Measurements from ENCODE around the gene CD200. TPM values are rescaled to one million over a fixed set of nuclear protein-coding genes. Genes with fewer than 3 reads are reported as not detected.

CD200 gene
- total and polyA plus RNA-seq, 2 of the 4 experiments (the other 2 are of a cell fraction) = 1.1 to 1.7 TPM

- Histone ChIP-seq H3K14ac (replicated peaks; ENCODE audit: low read depth, low read length) (no peak overlapping the region), H3K18ac (ENCODE audit: low read depth, low read length) (no peak overlapping the region; the same call in 1 of the 2 replicates), H4K91ac (ENCODE audit: insufficient read depth, low read depth, low read length) (no peak overlapping the region), H3K9ac (ENCODE audit: low read depth, low read length) (no peak overlapping the region), H4K20me1 (ENCODE audit: insufficient read depth, low read length) (no peaks in the 10 kb centered on the region), H3K56ac (ENCODE audit: extremely low read depth, insufficient read depth, low read length) (no peak overlapping the region), H3K27ac (ENCODE audit: insufficient read depth, low read length) (no peak overlapping the region), H4K8ac (ENCODE audit: low read depth in 2 of 2, low read length in 2 of 2) (no peak overlapping the region), H4K5ac (ENCODE audit: low read depth, low read length) (no peak overlapping the region; the same call in 1 of the 2 replicates), H3K4me3 (ENCODE audit: insufficient read depth, low read depth, low read length) (no peak overlapping the region), H3K4ac (ENCODE audit: low read depth, low read length) (no peak overlapping the region), H3K36me3 (ENCODE audit: control insufficient read depth, insufficient read depth, low read length) (no peaks in the 10 kb centered on the region), H2BK15ac (ENCODE audit: low read depth, low read length) (no peak overlapping the region), H2BK120ac (ENCODE audit: low read depth, low read length) (no peak overlapping the region), H2AK5ac (ENCODE audit: low read depth, low read length) (no peak overlapping the region), H3K23ac (ENCODE audit: low read depth, low read length) (no peak overlapping the region), H3K4me1 (ENCODE audit: control insufficient read depth, insufficient read depth, low read length) (peaks cover 2% of the 10 kb centered on the region; the same call in 1 of the 2 replicates), H3K9me1 (ENCODE audit: insufficient read depth, low read length) (no peaks in the 10 kb centered on the region), H2AFZ (replicated peaks; ENCODE audit: low read length, poor library complexity) (no peak overlapping the region), H3K4me2 (ENCODE audit: low read depth, low read length) (no peak overlapping the region), H3K79me1 (ENCODE audit: low read depth in 1 of 2, low read length in 2 of 2) (no peaks in the 10 kb centered on the region), H2BK5ac (ENCODE audit: low read depth, low read length, poor library complexity, severe bottlenecking) (no peak overlapping the region), H2BK20ac (ENCODE audit: low read depth, low read length) (no peak overlapping the region), H3K27me3 (ENCODE audit: control insufficient read depth, insufficient read depth, low read length) (no peaks in the 10 kb centered on the region), H3K9me3 (ENCODE audit: control insufficient read depth, insufficient read depth, low read length) (no peaks in the 10 kb centered on the region), H2AK9ac (replicated peaks; ENCODE audit: low read depth, low read length, poor library complexity) (no peak overlapping the region)
- dilution Hi-C loops (cut with HindIII; ENCODE audit: low sequenced_read_pairs, unreplicated experiment) = no loop called here
- TF ChIP-seq RAD21 (IDR thresholded peaks at IDR 0.05; ENCODE audit: low read length) = no peak
- TF ChIP-seq CHD1 (IDR thresholded peaks at IDR 0.05; ENCODE audit: low read depth, low read length) = no peak
- no peak for TF ChIP-seq MAFK (IDR thresholded peaks at IDR 0.05; ENCODE audit: low read depth, low read length)
- TF ChIP-seq MAZ (IDR thresholded peaks at IDR 0.05; ENCODE audit: borderline replicate concordance, low read depth, low read length) = no peak
- no peak for TF ChIP-seq RCOR1 (IDR thresholded peaks at IDR 0.05; ENCODE audit: insufficient replicate concordance, low read length)
- TF ChIP-seq MXI1 (IDR thresholded peaks at IDR 0.05; ENCODE audit: borderline replicate concordance, low read depth, low read length) = no peak
- TF ChIP-seq CEBPB (IDR thresholded peaks at IDR 0.05; ENCODE audit: low read depth, low read length) = no peak
- TF ChIP-seq ELK1 (IDR thresholded peaks at IDR 0.05; ENCODE audit: borderline replicate concordance, low read depth, low read length) = no peak
- no peak for TF ChIP-seq FOS (IDR thresholded peaks at IDR 0.05; ENCODE audit: low read depth, low read length)
- intact Hi-C loops (cut with micrococcal nuclease) = no loop called here
- no TSS peak for BruUV-seq (replicated peaks)
- in situ Hi-C loops (cut with MboI; ENCODE audit: low sequenced_read_pairs) = no loop called here
- ATAC-seq (ENCODE audit: low read depth) (no peak), DNase-seq (peak; percentile 8)
- POLR2A ChIA-PET (ENCODE audit: unreplicated experiment) = no interaction called here
- CTCF ChIA-PET = no interaction called here
Observed at GRCh38 chr3:112384769-112385168, 51.8 kb downstream of the CD200 start.

Measured in IMR-90 (cell line).